Neural cell (in vitro differentiated cells): ENCODE data around the gene DNAH8. TPM values are rescaled to one million over a fixed set of nuclear protein-coding genes. Genes with fewer than 3 reads are reported as not detected.

ENCODE experiments used
- H2AFZ ChIP-seq: fragments of 200-600, 300-800 bp; sonication (generic), shearing (Covaris generic); 2 replicates; pipeline ENCODE4 v1.6.0; 2014; ENCODE audit warnings: low read depth, mild to moderate bottlenecking, antibody characterized with exemption, low read length, moderate library complexity
- H3F3A ChIP-seq: fragments of 200-600 bp; shearing (Covaris generic); 2 replicates; pipeline ENCODE4 v1.6.1; 2016; ENCODE audit warnings: mild to moderate bottlenecking, moderate library complexity, mixed read lengths, antibody characterized with exemption, low read length; ENCODE audit not compliant: insufficient read depth, poor library complexity, severe bottlenecking
- H3K27ac ChIP-seq: fragments of 200-600, 300-800 bp; sonication (generic), shearing (Covaris generic); 2 replicates; pipeline ENCODE4 v1.5.1; 2014; ENCODE audit warnings: mild to moderate bottlenecking, low read length, moderate library complexity
- H3K27me3 ChIP-seq: fragments of 300-800, 200-600 bp; sonication (generic), shearing (Covaris generic); 2 replicates; pipeline ENCODE4 v1.6.0; 2014; ENCODE audit warnings: mild to moderate bottlenecking, low read depth, low read length, moderate library complexity; ENCODE audit not compliant: insufficient read depth
- H3K36me3 ChIP-seq: fragments of 300-800, 200-600 bp; sonication (generic), shearing (Covaris generic); 2 replicates; pipeline ENCODE4 v1.5.1; 2014; ENCODE audit warnings: mild to moderate bottlenecking, antibody characterized with exemption, low read length, moderate library complexity; ENCODE audit not compliant: insufficient read depth
- H3K4me2 ChIP-seq: fragments of 300-800, 200-600 bp; sonication (generic), shearing (Covaris generic); 2 replicates; pipeline ENCODE4 v1.6.0; 2014; ENCODE audit warnings: mild to moderate bottlenecking, low read length
- H3K4me3 ChIP-seq: fragments of 300-800, 200-600 bp; sonication (generic), shearing (Covaris generic); 2 replicates; pipeline ENCODE4 v1.5.1; 2014; ENCODE audit warnings: mild to moderate bottlenecking, low read length, moderate library complexity
- H3K79me2 ChIP-seq: fragments of 200-600 bp; shearing (Covaris generic); replicated peaks from 2 replicates; pipeline ENCODE4 v1.6.0; 2014; ENCODE audit warnings: mild to moderate bottlenecking, low read length, moderate library complexity; ENCODE audit not compliant: insufficient read depth
- H3K9ac ChIP-seq: fragments of 300-800, 200-600 bp; sonication (generic), shearing (Covaris generic); 2 replicates; pipeline ENCODE4 v1.6.1; 2016; ENCODE audit warnings: mild to moderate bottlenecking, low read length, mixed read lengths
- H3K9me2 ChIP-seq: fragments of 200-600 bp; shearing (Covaris generic); 2 replicates; pipeline ENCODE4 v1.6.1; 2016; ENCODE audit warnings: mild to moderate bottlenecking, low read length, mixed read lengths; ENCODE audit not compliant: insufficient read depth
- H3K9me3 ChIP-seq: fragments of 200-600, 300-800 bp; sonication (generic), shearing (Covaris generic); 2 replicates; pipeline ENCODE4 v1.6.1; 2016; ENCODE audit warnings: mild to moderate bottlenecking, mixed run types, low read length, moderate library complexity, mixed read lengths
- H4K20me1 ChIP-seq: fragments of 200-600 bp; shearing (Covaris generic); 2 replicates; pipeline ENCODE4 v1.6.1; 2016; ENCODE audit warnings: mild to moderate bottlenecking, mixed run types; ENCODE audit not compliant: insufficient read depth
- CTCF ChIP-seq: fragments of 450-650 bp; IDR thresholded peaks from 2 replicates; pipeline ENCODE4 v1.5.1; 2014; ENCODE audit warnings: antibody characterized with exemption, mild to moderate bottlenecking, moderate library complexity; ENCODE audit not compliant: poor library complexity, severe bottlenecking
- EP300 ChIP-seq: fragments of 450-650 bp; conservative IDR thresholded peaks from 2 replicates; pipeline ENCODE4 v1.6.1; 2014; ENCODE audit warnings: antibody characterized with exemption, mild to moderate bottlenecking, moderate library complexity; ENCODE audit not compliant: poor library complexity, severe bottlenecking
- EZH2 ChIP-seq: fragments of 200-600, 300-800 bp; shearing (Covaris generic), sonication (generic); IDR thresholded peaks from 2 replicates; pipeline ENCODE4 v1.6.1; 2014; ENCODE audit warnings: antibody characterized with exemption, low read length, borderline replicate concordance, mild to moderate bottlenecking; ENCODE audit not compliant: insufficient read depth, poor library complexity, severe bottlenecking
- MXI1 ChIP-seq: fragments of 450-650 bp; conservative IDR thresholded peaks from 2 replicates; pipeline ENCODE4 v1.6.1; 2014; ENCODE audit warnings: antibody characterized with exemption, mild to moderate bottlenecking; ENCODE audit not compliant: poor library complexity, severe bottlenecking
- POLR2AphosphoS5 ChIP-seq: IDR thresholded peaks from 2 replicates; pipeline ENCODE4 v1.6.1; 2012
- RAD21 ChIP-seq: fragments of 450-650 bp; conservative IDR thresholded peaks from 2 replicates; pipeline ENCODE4 v1.6.1; 2014; ENCODE audit warnings: antibody characterized with exemption, mild to moderate bottlenecking, moderate library complexity
- REST ChIP-seq: IDR thresholded peaks from 2 replicates; pipeline ENCODE4 v1.6.1; 2012; ENCODE audit warnings: borderline replicate concordance
- SMC3 ChIP-seq: fragments of 450-650 bp; conservative IDR thresholded peaks from 2 replicates; pipeline ENCODE4 v1.6.1; 2014; ENCODE audit warnings: antibody characterized with exemption, mild to moderate bottlenecking, moderate library complexity; ENCODE audit not compliant: poor library complexity
- TAF1 ChIP-seq: IDR thresholded peaks from 2 replicates; pipeline ENCODE4 v1.6.1; 2012; ENCODE audit warnings: low read depth
- polyA plus RNA-seq: library from polyadenylated mRNA; depleted of rRNA; stranded (reverse); fragments of >200 nt; gene quantifications from 2 replicates; pipeline ENCODE4 v1.2.3, GENCODE V29; 2014

Gene DNAH8
- polyA plus RNA-seq, 1 donor from 2014 or later: 0.07 TPM

GRCh38 chr6:38687043-38687353 is 28.1 kb upstream of the DNAH8 start:
- H3K79me2 ChIP-seq: peaks cover 16% of the 10 kb centered on the region
- TF ChIP-seq TAF1 (no peak), EZH2 (no peak), CTCF (no peak), RAD21 (no peak), SMC3 (no peak), REST (no peak), EP300 (no peak), MXI1 (no peak), POLR2AphosphoS5 (no peak)

GRCh38 chr6:38687549-38687948 is 27.6 kb upstream of the DNAH8 start:
- TF ChIP-seq CTCF: no peak
- no peak for TF ChIP-seq RAD21
- TF ChIP-seq EZH2: no peak
- TF ChIP-seq EP300: no peak
- no peak for TF ChIP-seq TAF1
- Histone ChIP-seq H3K27me3 (no peaks in the 10 kb centered on the region), H3K9me3 (no peaks in the 10 kb centered on the region), H3K79me2 (peaks cover 16% of the 10 kb centered on the region), H3K4me3 (no peak overlapping the region), H3K4me2 (no peak overlapping the region), H3K27ac (no peak overlapping the region), H3K36me3 (no peaks in the 10 kb centered on the region), H3F3A (no peaks in the 10 kb centered on the region), H3K9me2 (no peaks in the 10 kb centered on the region), H3K9ac (no peak overlapping the region), H2AFZ (no peak overlapping the region), H4K20me1 (no peaks in the 10 kb centered on the region)

More at GRCh38 chr6:38687043-38687353, 28.1 kb upstream of the DNAH8 start:
- Histone ChIP-seq H3K4me2 (no peak overlapping the region), H3K27me3 (no peaks in the 10 kb centered on the region), H3K9me3 (no peaks in the 10 kb centered on the region), H3K9me2 (no peaks in the 10 kb centered on the region), H3F3A (no peaks in the 10 kb centered on the region), H3K4me3 (no peak overlapping the region), H3K9ac (no peak overlapping the region), H3K36me3 (no peaks in the 10 kb centered on the region), H4K20me1 (no peaks in the 10 kb centered on the region), H3K27ac (no peak overlapping the region), H2AFZ (no peak overlapping the region)
